ENCODE measurements around the gene RAP1A.
"Not testable (repeated sequence)": the region's sequence is repeated elsewhere in the genome, so short reads cannot be mapped to it uniquely, and the experiment has no call there.

RAP1A gene

GRCh38 chr1:111665497-111665896 is 45.9 kb downstream of the RAP1A start:
- DNase-seq (ENCODE audit: low spot score) = no peak

- DNase-seq (ENCODE audit: low spot score) = no peak
Measured at GRCh38 chr1:111666828-111667227, 47.2 kb downstream of the RAP1A start.

- DNase-seq (ENCODE audit: low spot score) = no peak
Measured at GRCh38 chr1:111669268-111669667, 49.7 kb downstream of the RAP1A start.

DNA sequence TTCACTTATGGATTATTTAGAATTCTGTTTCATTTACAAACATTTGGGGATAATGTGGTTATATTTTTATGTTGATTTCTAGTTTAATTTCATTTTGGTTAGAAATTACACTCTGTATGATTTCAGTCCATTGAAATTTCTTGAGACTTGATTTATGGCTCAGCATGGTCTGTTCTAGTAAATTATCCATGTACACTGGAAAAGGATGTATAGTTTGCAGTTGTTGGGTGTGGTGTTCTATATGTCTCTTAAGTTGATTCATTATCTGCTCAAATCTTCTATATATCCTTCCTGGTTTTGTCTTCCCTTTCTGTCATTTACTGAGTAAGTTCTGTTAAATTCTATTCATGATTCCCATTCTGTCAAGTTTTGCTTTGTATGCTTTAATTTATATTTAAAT is 52.3 kb downstream of the RAP1A start:
- DNase-seq (ENCODE audit: low spot score) = no peak

DNA sequence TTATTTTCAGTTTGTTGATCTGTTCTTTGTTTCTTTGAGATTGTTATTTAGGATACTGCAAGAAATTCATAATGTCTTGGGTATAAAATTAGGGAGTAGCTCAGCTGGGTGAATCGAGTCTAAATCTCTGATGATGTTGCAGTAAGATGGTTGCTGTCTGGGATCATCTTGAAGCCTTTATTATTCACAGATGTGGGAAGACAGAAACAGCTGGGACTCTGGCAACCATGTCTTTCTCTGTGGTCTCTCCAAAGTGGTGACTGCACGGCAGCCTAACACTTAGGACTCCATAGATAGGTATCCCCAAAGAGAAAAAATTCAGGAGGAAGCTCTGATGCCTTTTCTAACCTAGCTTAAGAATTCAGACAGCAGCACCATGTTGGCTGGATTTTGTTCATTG is 52.7 kb downstream of the RAP1A start:
- no peak for DNase-seq (ENCODE audit: low spot score)

- no peak for DNase-seq (ENCODE audit: low spot score)
Measured at GRCh38 chr1:111677604-111678003, 58.0 kb downstream of the RAP1A start.

DNA sequence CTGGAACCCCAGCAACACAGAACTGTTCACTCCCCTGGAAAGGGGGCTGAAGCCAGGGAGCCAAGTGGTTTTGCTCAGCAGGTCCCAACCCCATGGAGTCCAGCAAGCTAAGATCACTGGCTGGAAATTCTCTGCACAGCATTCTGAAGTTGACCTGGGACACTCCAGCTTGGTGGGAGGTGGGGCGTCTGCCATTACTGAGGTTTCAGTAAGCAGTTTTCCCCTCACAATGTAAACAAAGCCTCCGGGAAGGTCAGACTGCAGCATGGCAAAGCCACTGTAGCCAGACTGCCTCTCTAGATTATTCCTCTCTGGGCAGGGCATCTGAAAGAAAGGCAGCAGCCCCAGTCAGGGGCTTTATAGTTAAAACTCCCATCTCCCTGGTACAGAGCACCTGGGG is 60.0 kb downstream of the RAP1A start:
- no peak for DNase-seq (ENCODE audit: low spot score)

GRCh38 chr1:111680212-111680800 is 60.7 kb downstream of the RAP1A start:
- not testable (repeated sequence) for DNase-seq (ENCODE audit: low spot score)

- DNase-seq (ENCODE audit: low spot score) = not testable (repeated sequence)
Measured at GRCh38 chr1:111685293-111686153, 65.9 kb downstream of the RAP1A start.

- no peak for DNase-seq (ENCODE audit: low spot score)
Measured at GRCh38 chr1:111690306-111690617, 70.7 kb downstream of the RAP1A start.

DNA sequence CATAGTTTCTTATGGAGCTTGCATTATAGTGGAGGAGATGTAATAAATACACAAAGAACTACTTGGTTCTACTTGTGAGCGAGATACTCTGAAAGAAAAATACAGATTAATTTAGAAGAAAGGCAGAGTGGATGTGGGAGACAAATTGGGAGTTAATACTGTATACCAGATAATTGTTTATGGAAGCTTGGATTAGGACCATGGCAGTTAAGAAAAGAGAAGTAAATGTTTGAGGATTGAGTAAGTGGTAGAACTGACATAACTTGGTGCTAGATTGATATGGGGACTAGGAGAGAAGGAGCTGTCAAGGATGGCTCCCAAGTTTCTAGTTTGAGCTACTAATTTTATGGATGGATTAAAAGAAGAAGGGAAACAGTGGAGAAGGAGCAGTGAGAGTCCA is 72.3 kb downstream of the RAP1A start:
- DNase-seq (ENCODE audit: low spot score) = no peak

DNA sequence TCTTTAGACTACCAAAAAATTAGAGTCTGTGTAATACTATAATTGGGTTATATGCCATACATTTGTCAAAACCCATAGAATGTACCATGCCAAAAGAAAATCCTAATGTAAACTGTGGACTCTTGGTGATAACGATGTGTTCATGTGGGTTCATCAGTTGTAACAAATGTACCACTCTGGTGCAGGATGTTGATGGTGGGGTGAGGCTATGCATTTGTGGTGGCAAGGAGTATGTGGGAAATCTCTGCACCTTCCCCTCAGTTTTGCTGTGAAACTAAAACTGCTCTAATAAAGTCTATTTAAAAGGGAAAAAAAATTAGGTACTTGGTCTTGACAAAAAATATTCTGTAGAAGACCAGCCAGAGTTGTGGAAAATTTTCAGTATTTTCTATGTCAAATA is 76.2 kb downstream of the RAP1A start:
- no peak for DNase-seq (ENCODE audit: low spot score)

DNA sequence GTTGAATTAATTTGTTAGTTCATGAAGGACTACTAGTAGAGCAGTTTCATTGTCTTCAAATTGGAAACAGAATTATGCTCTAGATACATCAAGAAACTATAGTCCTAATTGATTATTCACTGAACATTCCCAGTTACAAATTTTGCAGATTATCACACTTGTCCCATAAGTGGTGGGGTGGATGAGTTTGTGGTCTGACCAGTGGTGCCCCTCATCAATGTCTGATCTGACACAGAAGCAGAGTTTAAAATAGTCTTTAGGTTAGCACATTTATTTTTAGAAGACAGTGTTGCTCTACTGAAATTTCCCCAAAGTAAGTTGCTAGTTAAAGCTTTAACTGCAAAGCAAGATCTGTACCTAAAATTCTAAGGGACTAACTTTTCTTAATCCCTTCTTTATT is 76.7 kb downstream of the RAP1A start:
- no peak for DNase-seq (ENCODE audit: low spot score)

DNA sequence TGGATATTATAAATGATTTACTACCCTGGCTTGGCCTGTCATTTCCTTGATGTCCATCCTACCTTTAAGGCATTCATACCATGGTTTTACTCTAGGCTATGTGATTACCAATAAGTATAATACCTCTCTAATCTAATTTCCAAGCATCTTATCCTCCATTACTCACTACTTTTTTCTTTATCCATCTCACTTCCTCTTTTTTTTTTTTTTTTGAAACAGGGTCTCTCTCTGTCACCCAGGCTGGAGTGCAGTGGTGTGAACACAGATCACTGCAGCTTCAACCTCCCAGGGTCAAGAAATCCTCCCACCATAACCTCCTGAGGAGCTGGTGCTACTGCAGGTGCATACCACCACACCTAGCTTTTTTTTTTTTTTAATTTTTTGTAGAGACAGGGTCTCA is 79.7 kb downstream of the RAP1A start:
- no peak for DNase-seq (ENCODE audit: low spot score)

DNA sequence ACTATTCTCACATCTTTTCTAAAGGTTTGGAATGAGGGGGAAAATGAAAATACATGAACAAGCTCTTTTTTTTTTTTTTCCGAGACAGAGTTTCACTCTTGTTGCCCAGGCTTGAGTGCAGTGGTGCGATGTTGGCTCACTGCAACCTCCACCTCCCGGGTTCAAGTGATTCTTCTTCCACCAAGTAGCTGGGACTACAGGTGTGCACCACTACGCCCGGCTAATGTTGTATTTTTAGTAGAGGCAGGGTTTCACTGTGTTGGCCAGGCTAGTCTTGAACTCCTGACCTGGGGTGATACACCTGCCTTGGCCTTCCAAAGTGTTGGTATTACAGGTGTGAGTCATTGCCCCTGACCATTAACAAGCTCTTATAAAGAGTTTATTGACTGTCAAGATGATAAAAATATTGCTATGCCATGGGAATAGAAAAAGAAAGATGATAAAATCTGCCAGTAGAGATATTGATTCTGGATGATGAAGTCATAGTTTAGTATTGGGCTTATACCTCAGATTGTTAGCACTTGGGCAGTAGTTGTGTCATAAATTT is 83.0 kb downstream of the RAP1A start:
- no peak for DNase-seq (ENCODE audit: low spot score)

GRCh38 chr1:111704240-111704639 is 84.7 kb downstream of the RAP1A start:
- no peak for DNase-seq (ENCODE audit: low spot score)

DNA sequence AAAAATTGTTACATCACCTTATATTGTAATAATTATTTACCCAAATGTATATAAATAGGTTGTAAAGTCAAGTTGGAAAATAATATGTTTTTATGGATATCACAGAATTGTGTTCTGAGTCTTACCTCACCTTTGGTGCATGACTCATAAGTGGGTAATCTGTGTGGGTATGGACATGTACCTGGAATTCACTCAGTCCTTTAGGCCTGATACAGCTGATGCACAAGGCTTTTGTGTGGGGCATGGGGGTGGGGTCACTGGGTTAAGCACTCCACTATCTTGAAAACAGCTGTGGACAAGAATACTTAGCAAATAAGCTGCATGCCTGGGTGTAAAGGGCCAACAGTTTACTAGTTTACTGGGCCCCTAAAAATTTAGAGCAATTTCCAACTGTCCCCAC is 85.2 kb downstream of the RAP1A start:
- no peak for DNase-seq (ENCODE audit: low spot score)

- no peak for DNase-seq (ENCODE audit: low spot score)
Measured at GRCh38 chr1:111705841-111706240, 86.3 kb downstream of the RAP1A start.

- DNase-seq (ENCODE audit: low spot score) = no peak
Measured at GRCh38 chr1:111706921-111707320, 87.3 kb downstream of the RAP1A start.

DNA sequence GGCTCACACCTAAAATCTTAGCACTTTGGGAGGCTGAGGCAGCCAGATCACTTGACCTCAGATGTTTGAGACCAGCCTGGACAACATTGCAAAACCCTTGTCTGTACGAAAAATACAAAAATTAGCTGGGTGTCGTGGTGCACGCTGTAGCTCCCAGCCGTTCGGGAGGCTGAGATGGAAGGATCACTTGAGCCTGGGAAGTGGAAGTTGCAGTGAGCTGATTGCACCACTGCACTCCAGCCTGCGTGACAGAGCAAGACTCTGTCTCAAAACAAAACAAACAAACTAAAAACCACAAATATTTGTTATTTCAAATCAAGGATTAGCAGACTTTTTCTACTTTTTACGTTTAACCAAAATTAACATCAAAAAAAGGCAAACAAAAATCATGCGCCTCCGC is 88.3 kb downstream of the RAP1A start:
- DNase-seq (ENCODE audit: low spot score) = no peak

- no peak for DNase-seq (ENCODE audit: low spot score)
Measured at GRCh38 chr1:111709986-111710385, 90.4 kb downstream of the RAP1A start.

GRCh38 chr1:111716333-111716732 is 96.7 kb downstream of the RAP1A start:
- DNase-seq (ENCODE audit: low spot score) = no peak

GRCh38 chr1:111717450-111717849 is 97.9 kb downstream of the RAP1A start:
- no peak for DNase-seq (ENCODE audit: low spot score)

GRCh38 chr1:111719135-111719534 is 99.5 kb downstream of the RAP1A start:
- no peak for DNase-seq (ENCODE audit: low spot score)

Data from HuH-7.5 (cell line).